HL-60/S4 treated with retinoic acid at 250 ng/mL for 4 days and 3 days (cell line): ENCODE data around the gene XPO6.

Experiments used
- in situ Hi-C: fragments of 300-500 bp; cut with MboI; formaldehyde crosslinking; loops from 2 replicates; pipeline ENCODE4 v1.7.0; 2022; ENCODE audit warnings: low sequenced_read_pairs

XPO6 gene

GRCh38 chr16:28096983-28097899, 114.5 kb downstream of the XPO6 start:
- in situ Hi-C loops, result no loop called here

DNA sequence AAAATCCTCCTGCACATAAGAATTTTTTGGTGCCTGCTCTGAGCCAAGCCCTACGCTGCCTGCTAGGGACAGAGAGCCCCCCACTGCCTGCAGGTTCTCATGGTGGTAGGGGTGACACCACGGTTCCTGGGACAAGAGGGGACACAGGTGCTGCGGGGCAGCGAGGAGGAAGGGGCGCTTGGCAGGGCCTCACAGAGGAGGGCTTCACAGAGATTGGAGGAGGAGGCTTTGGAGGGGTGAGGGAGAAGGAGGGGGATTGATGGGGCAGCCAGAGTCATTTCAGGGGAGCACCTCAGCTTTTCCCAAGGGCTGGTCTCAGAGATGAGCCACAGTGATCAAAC, 118.4 kb downstream of the XPO6 start:
- in situ Hi-C loops, result no loop called here

DNA sequence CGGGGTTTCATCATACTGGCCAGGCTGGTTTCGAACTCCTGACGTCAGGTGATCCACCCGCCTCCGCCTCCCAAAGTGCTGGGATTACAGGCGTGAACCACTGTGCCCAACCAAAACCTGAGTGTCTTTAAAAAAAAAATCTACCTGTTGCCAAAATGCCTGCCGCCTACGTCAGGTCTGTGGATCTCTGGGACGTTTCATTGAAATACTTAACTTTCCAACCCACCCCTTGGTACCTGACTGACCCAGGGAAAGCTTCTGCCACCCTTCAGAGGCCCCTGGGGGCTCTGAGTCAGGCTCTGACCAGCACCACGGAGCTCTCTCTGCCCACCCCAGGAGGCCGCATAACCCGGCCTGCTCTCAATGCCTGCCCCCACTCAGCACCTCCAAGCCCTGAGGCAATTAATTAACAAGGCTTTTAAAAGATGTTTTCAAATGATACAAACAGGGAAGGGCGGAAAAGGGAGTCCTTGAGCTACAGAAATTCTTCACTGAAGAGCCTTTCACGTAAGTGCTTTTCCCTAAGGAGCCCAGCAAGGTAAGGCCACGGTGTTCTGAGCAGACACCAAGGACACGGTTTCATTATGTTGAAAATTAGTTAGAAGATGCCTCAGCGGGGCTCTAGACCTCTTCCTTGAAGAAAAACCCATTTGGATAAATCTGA, 118.9 kb downstream of the XPO6 start:
- in situ Hi-C loops, result no loop called here

- in situ Hi-C loops, result no loop called here
These were observed 120.1 kb downstream of the XPO6 start for GRCh38 chr16:28091656-28092055.

DNA sequence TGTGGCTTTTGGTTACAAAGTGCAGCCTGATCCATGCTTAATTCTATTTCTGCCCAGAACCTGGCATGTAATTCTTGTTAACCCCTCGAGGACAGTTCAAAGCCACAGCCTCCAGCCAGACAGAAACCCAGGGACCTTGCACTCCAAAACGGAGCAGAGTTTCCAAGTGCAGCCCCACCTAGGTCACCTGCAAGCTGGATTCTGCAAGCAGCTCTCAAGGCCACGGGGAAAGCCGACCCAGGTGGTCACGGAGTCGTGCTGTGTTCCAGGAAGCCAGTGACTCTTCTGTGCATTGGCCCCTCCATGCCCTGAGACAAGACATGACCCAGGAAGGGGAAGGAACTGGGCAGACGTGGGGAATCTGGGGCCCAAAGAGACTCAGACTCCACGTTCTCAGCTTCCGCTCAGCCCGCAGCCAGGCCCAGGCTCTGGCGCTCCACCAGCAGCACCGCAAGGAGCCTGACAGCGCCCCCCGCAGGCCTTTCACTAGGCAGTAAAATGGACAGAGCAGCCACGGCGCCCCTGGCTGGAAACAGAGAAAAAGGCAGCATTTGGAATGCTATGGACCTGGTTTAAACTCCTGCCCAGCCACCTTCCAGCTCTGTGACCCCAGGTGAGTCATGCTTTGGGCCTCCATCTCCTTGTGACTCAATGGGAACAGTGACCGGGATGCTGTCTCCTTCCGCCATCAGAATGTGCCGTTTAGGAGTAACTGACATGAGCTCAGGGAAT, 121.0 kb downstream of the XPO6 start:
- in situ Hi-C loops, result no loop called here

- in situ Hi-C loops, result no loop called here
These were observed 121.8 kb downstream of the XPO6 start for GRCh38 chr16:28089992-28090365.

DNA sequence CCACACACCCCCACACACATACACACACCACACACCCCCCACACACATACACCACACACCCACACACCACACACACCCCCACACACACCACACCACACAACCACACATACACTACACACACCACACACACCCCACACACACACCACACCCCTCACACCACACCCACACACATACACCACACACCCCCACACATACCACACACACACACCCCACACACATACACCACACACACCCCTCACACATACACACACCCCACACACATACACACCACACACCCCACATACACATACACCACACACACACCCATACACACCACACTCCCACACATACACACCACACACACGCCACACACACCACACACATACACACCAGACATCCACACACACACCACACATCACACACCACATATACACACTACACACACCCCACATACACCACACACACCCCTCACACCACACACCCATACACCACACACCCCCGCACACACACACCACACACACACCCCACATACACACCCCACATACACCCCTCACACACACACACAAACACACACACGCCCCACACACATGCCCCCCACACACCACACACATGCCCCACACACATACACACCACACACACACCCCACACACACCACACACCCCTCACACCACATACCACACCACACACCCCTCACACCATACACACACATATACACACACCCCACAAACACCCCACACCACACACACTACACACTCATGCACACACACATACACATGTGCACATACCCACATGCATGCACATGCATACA, 122.4 kb downstream of the XPO6 start:
- in situ Hi-C loops, result no loop called here

DNA sequence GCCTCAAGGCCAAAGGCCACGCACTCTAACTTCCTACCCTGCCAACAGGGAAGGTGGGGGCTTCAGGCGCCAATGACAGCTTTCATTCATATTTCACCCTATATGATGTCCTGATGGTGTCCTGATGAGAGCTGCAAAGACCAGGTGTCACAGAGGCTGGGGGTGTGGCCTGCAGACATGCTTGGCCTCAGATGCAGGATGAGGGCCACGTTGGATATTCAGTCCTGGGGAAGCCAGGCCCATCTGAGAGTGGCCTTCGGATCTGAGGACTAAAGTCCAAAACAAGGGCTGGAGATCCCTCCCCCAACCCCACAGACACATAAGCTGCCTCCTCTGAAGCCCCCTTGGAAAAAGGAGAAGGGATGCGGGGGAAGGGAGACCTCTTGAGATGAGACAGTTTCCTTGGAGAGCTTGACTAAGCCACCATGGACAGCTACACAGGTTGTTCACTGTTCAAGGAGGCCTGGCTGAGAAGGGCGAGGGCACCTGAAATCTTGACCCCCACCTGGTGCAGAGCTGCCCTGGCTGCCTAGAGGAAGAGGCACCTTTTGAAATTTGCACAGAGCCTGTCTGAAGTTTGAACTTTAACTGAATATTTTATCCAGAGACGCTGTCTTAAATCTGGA, 124.0 kb downstream of the XPO6 start:
- in situ Hi-C loops, result no loop called here

GRCh38 chr16:28087140-28087660, 124.6 kb downstream of the XPO6 start:
- in situ Hi-C loops, result no loop called here

DNA sequence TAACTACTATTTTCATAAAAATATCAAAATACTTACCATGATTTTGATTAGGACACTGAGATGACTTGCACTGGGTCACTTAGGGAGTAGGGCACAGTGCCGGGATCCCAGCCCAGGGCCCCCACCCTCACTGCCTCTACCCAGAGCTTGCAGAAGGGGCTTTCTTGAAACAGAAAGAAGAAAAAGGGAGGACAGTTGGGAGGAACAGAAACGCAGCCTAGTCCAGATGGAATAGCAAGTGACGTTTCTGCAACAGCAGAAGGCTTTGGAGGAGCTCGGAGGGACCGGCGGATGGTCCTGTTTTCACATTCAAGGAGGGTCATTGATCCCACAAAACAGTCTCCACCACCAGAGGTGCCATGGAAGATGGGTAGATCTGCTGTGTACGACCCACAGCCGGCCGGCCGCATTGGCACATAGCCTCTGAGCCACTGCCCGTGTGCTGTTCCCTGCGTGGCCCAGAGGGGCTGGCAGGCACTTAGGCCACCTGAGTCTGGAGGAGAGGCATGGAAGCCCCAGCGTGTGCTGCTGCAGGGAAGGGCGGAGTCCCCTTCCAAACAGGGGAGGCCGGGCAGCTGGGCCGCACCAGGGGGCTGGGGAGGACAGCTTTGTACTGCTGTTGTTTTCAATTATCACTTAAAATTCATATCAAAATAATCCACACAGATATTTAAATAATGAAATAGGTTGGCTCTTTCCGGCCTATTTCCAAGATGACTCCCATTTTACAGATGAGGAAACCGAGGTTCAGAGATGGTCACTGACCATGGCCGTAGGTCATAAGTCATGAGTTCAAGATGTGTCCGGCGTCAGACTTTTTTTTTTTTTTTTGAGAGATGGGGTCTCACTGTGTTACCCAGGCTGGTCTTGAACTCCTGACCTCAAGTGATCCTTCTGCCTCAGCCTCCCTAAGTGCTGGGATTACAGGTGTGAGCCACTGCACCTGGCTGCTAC, 125.3 kb downstream of the XPO6 start:
- in situ Hi-C loops, result no loop called here

DNA sequence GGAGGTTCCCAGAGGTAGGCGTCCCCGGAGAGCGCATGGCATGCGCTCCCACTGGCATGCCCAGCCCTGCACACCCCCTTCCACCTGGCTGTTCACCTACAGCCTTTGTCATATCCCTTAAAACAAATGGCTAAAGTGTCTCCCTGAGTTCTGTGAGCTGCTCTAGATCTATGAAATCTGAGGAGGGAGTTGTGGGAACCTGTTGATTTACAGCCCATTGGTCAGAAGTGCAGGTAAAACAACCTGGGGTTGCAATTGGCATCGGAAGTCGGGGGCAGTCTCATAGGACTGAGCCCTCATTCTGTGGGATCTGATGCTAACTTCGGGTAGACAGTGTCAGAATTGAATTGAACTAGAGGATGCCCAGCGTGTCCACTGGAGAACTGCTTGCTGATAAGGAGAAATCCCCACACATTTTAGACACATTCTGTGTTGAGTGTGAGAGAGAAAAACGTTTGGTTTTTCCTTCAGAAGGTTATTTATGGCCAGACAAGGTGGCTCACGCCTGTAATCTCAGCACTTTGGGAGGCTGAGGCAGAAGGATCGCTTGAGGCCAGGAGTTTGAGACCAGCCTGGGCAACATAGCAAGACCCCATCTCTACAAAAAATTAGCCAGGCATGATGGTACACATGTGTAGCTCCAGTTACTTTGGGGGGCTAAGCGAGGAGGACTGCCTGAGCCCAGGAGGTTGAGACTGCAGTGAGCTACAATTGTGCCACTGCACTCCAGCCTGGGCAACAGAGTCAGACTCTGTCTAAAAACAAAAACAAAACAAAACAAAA, 126.2 kb downstream of the XPO6 start:
- in situ Hi-C loops, result no loop called here

DNA sequence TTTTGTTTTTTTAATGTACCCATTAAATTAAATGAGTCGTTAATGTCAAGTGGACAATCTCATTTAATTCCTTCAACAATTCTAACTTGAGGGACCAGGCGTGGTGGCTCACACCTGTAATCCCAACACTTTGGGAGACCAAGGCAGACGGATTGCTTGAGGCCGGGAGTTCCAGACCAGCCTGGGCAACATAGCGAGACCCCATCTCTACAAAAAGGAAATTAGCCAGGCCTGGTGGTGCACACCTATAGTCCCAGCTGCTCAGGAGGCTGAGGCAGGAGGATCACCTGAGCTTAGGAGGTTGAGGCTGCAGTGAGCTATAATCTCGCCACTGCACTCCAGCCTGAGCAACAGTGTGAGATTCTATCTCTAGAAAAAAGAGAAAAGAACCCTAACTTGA, 127.6 kb downstream of the XPO6 start:
- in situ Hi-C loops, result no loop called here

DNA sequence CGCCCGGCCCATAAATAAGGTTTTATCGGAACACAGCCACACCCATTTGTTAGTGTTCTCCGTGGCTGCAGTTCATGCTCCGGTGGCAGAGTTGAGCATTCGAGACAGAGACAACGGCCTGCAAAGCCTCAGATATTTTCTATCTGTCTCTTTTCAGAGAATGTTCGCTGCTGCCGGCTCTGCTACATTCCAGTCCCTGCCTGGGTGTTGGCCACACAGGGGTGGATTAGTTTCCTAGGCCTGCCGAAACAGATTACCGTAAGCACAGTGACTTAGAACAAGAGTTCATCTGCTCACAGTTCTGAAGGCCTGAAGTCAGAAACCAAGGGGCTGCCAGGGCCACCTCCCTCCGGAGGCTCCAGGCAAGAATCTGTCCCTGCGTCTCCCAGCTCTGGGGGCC, 129.1 kb downstream of the XPO6 start:
- in situ Hi-C loops, result no loop called here

DNA sequence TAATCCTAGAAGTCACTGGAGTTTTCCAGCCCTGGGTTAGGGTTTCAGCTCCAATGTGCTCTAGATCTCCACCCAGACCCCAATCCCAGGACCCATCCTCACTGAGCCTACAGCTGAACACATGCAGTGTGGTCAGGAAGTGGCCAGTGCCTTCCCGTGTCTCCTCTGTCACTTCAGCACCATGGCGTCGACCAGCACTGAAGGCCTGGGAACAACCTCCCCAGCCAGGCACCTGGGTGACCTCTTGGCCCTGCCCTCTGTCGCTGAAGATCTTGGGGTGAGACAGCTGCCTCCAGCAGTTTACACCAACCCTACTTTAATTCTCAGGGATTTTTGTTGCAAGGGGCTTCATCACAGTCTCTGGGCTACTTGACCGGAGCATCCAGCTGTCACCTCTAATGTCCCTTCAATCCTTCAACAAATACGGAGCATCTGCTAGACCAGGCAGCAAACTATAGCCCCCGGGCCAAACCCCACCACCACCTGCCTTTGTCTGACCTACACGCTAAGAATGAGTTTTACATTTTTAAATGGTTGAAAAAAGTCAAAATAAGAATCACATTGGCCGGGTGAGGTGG, 130.3 kb downstream of the XPO6 start:
- in situ Hi-C loops, result no loop called here

- in situ Hi-C loops, result no loop called here
These were observed 133.5 kb downstream of the XPO6 start for GRCh38 chr16:28078261-28078660.

- in situ Hi-C loops, result no loop called here
These were observed 137.9 kb downstream of the XPO6 start for GRCh38 chr16:28073836-28074235.

DNA sequence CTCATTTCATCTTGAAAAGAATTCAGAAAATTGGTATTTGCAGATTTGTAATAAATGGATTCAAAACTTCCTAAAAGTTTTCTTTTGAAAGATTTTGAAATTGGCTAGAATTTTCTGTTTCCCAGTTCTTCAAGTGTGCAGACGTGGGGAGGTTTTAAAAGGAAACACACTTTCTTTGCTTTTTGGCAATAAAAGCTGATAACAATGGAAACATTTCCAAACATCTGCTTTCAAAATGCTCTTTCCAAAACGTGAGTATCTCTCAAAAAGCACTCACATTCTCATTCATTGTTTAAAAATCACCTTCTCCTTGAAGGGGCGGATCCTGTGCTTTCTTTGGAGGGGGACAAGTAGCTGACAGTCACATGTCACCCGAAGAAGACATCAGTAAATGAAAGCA, 139.7 kb downstream of the XPO6 start:
- in situ Hi-C loops, result no loop called here
